ENCODE measurements around the gene CDK4.

CDK4 gene

DNA sequence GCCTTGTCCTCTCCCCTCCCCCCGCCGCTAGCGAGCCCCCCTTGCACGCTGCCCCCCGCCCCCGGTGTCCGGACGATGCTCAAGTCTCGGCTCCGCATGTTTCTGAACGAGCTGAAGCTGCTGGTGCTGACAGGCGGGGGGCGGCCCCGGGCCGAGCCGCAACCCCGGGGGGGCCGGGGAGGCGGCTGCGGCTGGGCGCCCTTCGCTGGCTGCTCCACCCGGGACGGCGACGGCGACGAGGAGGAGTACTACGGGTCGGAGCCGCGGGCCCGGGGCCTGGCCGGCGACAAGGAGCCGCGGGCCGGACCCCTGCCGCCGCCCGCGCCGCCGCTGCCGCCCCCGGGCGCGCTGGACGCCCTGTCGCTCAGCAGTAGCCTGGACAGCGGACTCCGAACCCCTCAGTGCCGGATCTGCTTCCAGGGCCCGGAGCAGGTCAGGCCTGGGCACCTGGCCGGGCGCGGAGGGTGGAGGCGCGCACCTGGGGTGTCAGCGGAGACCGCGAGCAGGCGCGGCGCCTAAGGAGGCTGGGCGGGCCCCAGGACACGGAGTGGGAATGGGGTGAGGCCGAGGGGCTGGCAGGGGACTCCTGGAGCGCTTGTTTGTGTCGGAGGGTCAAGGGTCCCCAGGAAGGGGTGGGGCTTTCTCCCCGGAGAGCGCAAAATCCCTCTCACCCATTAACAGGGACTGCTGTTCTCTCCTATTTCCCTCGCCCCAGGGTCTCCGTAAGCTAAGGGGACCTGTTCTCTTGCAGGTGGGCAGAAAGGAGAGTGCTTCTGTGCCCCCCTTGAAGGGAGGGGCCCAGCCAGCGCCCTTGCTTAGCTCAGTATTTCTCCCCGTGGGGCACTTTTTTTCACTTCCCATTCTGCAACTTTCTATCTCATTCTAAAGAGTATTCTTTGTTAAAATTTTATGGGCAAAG is 3.6 kb upstream of the CDK4 start:
- DNase-seq, result peak; percentile 35

DNA sequence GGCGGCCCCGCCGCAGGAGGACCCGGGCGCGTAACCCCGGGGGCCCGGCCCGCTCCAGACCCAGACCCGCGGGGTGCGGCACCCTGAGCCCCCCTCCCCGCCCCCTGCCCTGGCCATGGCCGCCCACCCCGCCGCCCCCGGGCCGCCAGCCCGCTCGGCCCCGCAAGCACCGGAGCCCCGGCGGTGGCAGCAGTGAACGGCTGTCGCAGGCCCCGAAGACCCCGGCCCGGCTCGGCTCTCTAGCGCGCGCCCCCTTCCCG is 3.0 kb upstream of the CDK4 start:
- DNase-seq, result no peak

DNA sequence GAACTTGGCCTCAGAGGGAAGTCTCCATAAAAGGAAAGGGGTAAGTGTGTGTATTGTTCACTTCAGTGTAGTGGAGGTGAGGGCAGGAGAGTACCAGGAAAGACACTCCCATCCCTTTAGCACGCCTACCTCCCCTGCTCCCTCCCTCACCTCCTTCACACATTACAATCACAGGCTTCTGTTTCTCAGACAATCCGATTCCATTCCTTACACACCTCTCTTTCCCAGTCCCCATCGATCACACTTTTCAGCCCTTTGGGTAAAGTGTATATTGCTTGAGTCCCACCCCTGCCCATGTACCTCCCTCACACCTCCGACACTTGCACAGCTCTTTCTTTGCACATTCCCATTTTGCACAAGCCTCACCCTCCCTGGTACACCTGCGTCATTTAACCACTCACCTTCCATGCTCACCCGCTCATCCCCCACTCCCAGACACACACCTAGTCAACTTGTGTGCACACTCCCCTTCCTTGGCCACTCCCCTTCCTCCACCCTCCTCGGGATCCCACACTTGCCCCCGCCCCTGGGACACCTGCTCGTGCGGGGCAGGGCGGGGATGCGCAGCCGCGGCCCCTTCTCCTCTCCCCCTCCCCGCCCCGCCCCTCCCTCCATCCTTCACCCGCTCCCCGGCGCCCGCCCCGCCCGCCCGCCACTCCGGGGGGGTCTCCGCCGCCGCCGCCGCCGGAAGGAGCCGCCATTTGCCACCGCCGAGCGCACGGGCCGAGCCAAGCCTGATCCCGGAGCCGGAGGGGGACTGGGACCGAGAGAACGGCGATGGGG is 2.5 kb upstream of the CDK4 start, which contains the start of gene MARCHF9:
MARCHF9 (plus strand) TSS at position 693 of the 783 bp plus-strand sequence. CDS start 426 bp downstream, outside the sequence.
- DNase-seq, result peak; percentile 83

DNA sequence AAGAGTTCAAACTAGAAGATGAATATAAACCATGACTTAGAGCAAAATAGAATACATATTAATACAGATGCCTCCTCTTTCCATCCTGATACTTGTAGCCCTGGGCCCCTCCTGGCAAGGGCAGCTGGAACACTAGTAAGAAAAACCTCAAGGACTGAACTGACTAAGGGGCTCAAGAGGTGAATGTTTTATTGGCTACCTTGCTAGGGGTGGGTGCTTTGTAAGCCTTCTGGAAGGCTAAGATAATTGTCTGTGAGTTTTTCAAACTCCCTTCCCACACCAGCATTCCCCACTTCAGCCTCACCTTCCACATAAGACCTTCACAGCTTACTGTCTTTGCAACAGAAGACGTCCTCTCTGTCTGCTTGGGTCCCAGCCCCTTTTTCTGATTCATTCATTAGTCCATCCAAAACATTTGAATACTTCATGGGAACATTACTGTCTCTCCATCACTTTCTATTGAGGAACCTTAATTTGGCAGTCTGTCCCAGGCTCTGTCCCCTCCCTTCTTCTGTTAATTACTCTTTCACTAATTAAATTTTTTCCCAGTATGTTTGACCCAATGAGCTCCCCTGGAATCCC is 1.7 kb upstream of the CDK4 start:
- no peak for DNase-seq

DNA sequence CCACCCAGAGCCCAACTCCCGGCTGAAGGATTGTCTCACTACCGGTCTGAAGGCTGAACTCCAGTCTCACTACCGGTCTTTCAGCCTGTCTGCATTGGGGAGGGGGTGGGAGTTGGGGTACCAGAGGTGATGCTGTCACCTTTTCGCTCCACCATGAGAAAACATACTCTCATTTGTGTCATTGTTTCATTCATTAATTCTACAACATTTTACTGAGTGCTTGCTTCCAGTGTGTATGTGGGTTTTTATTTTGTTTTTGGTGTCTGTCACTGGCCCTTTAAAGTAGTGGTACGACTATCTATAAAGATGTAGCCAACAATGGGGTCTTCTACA is 524 bp upstream of the CDK4 start:
- no peak for DNase-seq

DNA sequence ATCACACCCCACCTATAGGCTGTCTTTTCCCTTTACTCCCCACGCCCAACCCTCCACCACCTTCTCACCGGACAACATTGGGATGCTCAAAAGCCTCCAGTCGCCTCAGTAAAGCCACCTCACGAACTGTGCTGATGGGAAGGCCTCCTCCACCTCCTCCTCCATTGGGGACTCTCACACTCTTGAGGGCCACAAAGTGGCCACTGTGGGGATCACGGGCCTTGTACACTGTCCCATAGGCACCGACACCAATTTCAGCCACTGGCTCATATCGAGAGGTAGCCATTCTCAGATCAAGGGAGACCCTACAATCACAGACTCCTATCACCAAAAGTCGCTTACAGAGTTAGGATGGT is 700 bp downstream of the CDK4 start:
- no peak for DNase-seq

DNA sequence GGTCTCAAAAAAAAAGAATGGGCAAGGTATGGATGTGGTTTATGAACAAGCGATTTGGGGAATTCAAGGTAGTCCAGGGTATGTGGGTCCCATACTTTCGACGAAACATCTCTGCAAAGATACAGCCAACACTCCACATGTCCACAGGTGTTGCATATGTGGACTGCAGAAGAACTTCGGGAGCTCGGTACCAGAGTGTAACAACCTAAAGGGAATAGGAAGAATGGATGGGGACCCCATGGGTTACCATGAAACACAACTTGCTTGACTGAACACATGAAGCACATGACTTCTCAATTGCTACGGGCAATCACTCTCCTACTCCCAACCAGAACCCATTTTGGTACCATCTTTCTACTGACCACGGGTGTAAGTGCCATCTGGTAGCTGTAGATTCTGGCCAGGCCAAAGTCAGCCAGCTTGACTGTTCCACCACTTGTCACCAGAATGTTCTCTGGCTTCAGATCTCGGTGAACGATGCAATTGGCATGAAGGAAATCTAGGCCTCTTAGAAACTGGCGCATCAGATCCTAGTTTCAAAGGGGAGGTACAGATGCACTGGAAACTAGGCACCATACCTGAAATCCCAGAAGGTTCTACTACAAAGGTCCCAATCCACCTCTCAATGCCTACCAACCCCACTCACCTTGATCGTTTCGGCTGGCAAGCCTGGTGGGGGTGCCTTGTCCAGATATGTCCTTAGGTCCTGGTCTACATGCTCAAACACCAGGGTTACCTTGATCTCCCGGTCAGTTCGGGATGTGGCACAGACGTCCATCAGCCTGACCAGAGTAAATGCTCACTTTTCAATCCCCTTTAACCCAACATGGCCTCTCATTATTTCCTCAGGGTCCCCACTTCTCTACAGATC is 1.3 kb downstream of the CDK4 start:
- DNase-seq, result no peak

DNA sequence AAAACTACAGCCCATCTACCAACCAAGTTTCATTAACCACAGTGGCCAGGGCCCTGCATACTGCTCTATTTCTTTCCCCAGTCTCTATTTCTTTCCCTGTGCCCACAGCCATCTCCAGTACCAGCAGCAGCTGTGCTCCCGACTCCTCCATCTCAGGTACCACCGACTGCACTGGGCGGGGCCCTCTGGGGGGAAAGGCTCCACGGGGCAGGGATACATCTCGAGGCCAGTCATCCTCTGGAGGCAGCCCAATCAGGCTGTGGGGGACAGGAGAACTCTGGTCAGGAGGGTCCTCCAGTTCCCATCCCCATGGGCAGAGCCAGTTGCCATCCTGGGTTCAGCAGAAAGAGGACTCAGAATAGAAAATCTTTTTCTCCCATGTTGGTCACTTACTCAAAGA is 3.0 kb downstream of the CDK4 start:
- DNase-seq, result no peak

DNA sequence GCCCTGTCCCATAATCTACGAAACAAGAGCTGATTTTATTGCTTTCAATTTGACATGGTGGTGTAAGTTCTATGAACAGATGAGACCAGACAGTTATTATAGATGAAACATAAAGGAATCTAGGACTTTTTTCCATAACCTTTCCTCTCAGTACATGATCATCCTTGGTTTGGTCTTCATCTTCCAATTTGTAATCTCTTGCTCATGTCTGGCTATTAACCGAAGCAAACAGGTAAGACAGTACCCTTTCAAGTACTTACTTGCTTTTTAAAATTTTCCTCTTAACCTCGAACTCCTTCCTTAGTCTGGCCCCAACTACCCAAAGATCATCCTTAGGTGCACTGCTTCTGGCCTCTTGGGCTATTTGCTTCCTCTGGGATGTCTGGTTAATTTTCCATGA is 6.1 kb downstream of the CDK4 start:
- no peak for DNase-seq

DNA sequence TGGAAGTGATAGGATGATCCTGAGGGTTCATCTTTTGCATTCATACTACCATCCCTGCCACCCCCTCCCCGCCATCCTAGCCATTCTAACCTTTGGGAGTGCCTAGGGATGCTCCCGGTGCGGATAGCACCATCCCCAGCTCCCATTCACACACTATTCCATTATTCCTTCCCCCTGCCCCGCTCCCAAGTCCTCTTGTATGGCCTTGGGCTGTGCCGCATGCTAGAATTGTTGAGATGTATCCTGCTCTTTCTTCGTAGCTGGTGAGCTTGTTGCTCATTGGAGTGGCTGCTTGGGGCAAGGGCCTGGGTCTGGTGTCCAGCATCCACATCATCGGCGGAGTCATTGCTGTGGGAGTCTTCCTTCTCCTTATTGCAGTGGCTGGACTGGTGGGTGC is 6.6 kb downstream of the CDK4 start:
- DNase-seq, result no peak

DNA sequence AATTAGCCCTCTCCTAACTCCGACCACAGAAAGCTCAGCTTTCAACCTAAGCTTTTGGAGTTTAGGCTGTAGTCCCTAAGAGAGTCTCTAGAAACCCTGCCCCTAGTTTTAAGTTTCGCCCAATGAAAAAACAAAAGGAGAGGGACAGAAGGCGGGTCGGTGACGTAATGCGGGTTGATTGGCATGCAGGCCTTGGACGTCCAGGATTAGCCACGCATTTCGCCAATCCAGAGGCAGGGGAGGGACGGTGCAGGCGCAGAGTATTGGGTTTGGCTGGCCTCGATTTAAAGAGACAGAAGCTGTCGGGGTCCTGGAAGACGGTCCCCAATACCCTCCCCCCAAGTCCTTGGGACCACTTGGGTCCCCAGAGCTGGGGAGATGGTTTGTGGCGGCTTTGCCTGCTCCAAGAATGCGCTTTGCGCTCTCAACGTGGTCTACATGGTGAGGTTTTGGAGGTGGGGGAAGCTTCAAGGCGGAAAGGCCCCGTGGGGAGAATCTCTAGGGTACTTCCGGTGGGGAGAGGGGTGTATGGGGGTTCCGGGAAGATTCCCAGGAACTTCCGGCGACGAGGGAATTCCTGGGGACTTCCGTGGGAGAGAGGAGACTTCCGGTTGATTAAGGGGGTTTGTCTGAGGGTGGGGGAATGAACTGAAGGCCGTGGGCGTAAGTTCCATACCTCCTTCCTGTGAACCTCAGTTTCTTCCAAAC is 7.2 kb downstream of the CDK4 start, which contains the start of gene TSPAN31:
TSPAN31 (plus strand) TSS at position 263 of the 708 bp plus-strand sequence; CDS start at position 379, 116 bp downstream.
- DNase-seq, result peak; percentile 91

DNA sequence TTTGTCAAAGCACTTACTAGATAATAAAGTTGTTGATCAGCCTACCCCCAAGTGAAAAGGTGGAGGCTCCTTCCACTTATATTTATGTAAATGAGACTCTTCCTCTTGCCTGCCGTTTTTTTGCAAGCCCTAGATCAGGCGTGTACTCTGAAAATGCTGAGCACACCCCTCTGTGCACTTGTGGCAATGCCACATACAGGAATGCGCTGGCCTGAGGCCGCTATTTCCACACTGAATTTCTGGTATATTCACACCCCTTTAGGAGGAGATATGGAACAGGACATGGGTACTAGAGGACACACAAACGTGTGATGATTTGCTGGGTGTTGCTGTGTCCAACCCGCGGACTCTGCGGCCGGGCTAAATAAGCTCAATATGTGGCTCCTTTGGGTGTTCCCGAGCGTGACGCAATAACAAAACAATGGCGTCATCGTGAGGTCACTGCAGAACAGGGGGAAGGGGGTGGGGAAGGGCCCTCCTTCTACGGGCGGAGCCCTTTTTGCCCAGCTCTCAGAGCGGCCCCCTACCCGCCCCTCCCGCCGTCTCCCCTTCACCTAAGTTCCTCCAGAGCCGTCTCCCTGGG is 7.8 kb downstream of the CDK4 start:
- DNase-seq, result peak; percentile 70

DNA sequence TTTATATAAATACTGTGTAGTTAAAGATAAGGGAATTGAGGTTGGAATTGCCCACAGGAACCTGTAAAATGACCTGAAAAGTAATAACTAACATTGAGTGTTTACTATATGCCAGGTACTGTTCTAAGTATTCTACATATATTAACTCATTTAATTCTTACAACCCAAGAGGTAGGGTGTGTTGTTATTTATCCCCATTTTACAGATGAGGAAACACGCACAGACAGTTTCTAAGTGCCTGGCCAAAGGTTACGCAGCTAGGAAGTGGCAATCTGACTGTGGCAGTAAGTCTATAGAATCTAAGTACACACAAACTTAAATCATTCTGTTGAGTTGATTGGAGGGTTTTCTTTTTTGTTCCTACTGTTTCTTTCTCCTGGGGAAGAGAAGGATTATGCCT is 8.3 kb downstream of the CDK4 start:
- no peak for DNase-seq

DNA sequence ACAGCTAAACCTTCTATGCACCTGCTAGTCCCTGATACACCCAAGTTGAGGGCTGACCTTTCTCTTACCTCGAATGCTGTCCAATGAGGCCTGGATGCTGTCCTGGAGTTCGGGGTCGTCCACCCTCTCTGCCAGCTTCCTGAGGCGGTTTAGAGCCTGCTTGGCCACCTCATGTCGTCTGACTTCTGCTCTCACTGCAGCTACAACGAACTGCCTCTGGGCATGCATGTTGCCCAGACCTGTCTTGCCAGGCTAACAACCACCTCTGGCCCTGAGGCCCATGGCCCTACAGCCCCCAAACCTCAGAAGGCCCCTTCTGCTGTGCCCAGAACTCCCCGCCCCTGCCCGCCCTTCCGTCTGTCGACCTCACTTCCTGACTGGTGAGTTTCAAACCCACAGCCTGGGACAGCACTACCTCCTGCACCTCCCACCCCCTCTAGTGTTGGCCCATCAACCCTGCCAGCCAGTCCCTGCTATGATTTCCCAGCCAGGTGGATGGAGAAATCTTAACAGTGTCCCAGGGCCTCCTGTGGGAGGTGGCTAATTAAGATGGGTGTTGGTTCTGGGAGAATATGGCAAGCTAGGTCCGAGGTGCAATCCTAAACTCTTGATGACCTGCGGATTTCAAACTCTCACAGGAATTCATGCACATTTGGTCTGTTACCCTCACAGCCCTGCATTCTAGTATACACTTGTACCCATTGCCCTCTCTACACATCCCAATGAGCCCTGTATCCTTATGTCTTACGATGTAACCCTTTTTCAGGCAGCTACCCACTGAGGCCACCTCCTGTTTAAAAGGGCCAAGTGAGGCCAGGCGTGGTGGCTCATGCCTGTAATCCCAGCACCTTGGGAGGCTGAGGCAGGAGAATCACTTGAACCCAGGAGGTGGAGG is 10.0 kb downstream of the CDK4 start:
- DNase-seq, result peak; percentile 70

DNA sequence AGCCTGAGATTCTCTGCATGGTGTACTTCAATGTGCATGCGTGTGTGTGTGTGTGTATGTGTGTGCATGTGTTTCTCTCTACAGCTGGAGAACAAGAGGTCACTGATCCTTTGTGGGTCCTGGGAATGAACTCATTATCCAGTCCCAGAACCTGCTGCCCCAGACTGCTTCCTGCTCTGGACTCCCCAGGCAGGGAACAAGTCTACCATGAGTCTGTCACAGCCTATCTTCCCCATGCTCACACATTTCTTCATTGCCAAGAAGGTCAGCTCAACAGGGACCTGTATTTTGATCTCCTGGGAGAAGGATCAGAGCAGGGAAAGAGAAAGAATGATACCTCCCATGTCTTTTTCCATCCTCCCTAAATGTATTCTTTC is 10.7 kb downstream of the CDK4 start:
- DNase-seq, result no peak

DNA sequence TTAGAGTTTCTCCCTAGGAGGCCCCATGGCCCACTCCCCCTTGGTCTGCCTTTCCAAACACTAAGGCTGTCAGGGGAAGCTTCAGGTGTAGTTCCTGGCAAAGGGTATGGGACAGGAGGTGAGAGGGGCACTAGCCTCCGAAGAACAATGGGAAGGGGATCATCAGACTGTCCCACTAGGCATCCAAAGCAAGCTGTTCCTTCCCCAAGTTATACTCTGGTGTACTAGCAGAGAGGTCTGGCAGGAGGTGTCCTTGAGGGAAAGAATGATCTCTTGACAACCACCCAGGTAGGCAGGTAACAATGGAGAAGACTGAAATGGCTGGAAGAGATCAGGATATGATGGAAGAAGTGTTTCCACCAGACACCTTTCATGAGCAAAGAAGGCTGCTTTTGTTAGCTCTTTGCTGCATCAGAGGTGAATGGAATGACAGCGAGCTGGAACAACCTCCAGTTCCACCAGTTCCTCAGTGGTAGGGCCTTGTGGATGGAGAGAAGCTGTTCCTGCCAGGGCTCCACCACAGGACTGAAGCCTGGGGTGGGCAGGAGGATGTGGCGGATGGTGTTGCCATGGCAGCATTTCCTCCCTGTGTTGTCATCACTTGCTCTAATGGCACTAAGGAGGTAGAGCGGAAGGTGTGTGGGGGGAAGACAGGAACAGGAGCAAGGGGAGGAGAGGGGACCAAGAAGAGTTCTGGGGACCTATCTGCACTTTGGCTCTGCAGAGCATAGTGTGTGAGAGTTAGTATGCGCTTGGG is 11.3 kb downstream of the CDK4 start:
- DNase-seq, result peak; percentile 55

DNA sequence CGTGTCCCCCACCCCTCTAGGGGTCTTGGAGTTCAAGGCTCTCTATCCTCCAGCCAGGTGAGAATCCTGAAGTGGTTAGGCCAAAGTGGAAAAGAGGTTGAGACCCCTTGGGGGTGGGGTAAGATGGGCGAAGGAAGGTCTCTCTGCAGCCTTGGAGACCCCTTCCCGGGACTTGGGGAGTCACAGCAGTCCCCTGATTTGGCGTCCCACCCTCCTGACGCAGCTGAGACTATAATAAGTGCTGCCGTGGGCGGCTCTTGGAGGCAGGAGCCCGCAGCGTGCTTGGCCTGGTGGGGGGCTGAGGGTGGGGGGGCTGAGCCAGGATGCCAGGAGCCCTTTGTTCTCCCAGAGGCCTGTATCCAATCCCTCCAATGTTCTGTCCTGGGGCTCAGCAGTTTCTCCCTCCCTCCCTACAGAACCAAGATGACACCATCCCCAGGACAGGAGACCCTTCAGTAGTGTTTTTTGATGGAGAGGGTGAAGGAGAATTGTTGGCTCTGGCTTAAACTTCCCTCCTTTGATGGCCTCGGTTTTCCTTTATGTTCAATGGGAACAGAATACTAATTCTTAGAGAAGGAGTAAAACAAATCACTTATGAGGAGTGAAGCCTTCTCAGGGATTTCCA is 12.1 kb downstream of the CDK4 start:
- DNase-seq, result no peak

DNA sequence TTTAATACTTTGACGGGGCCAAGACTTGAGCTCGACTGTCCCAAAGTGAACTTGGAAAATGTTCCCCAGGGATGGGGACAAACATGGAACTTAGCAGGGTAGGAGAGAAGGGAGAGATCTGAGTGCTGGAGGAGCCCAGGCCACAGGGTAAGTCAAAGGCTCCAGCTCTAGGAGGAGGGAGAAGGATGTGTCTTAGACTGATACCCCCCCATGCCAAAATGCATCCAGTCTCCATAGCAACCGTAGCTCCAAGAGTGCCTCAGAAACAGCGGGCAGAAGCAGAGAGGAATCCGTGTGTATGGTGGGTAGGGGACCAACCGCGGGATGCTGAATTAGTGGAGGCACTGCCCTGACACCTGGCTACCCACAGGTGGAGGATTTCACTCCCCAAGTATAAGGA is 12.7 kb downstream of the CDK4 start:
- DNase-seq, result no peak

DNA sequence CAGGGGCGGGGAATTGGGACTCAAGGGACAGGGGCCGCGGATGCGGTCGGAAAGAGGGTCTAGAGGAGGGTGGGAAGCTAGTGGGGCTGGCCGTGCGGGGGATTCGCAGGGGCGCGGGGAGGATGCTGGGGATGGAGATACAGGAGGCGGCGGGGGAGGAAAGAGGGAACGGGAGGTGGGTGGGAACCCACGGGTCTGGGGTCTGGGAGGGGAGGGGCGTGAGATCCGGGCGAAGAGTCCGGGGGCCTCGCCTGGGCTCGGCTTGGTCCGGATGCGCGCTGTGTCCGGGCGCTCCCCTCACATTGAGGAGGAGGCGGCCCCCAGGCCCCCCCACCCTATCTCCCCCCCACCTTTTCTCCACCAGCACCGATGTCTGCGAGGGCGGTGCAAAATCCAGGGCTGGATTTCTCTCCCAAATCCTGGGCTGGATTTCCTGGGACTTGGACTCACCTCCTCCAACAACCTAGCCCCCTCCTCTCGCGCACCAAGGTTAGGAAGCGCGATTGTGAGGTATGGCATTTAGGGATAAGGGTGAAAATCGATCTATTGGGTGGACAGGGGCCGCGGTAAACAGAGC is 13.4 kb downstream of the CDK4 start, which contains the start of gene AGAP2:
AGAP2 (minus strand) TSS at position 82 of the 577 bp plus-strand sequence. CDS start 496 bp downstream, outside the sequence.
- DNase-seq, result no peak

Data from stimulated activated CD4-positive, alpha-beta T cell treated with anti-CD3 and anti-CD28 coated beads, Interleukin-12 subunit alpha, Interleukin-12 subunit beta, amount 100 ng/mL, for 4 hours (primary cell).